ENCODE measurements around the gene TMC1.

- no peak for TF ChIP-seq EZH2 (IDR thresholded peaks at IDR 0.05)
- no peak for TF ChIP-seq CTCF (IDR thresholded peaks at IDR 0.05)
Measured at GRCh38 chr9:72827950-72828731, 306.7 kb downstream of the TMC1 start.

Data from neural progenitor cell (in vitro differentiated cells).